Cardiac fibroblast (primary cell): ENCODE measurements around the gene RCOR3.

Experiments
- DNase-seq, 2 donors: peaks; one replicate each; pipeline versions ENCODE4 v3.0.0 to v3.0.0-alpha.2; 2010; ENCODE audit warnings: low read depth in 2 of 2
- H3K4me3 ChIP-seq, 2 donors: replicated peaks in 1 of 2; 1 replicate in 1 of 2; 2 replicates in 1 of 2; pipeline ENCODE4 v1.5.1; 2011; ENCODE audit warnings: low read depth in 2 of 2, low read length in 2 of 2, mild to moderate bottlenecking in 2 of 2, moderate library complexity in 1 of 2
- CTCF ChIP-seq: IDR thresholded peaks from one replicate; pipeline ENCODE4 v1.5.1; 2011; ENCODE audit warnings: low read depth, mild to moderate bottlenecking, low read length, inconsistent platforms

RCOR3 gene

GRCh38 chr1:211352465-211352864, 93.3 kb downstream of the RCOR3 start:
- TF ChIP-seq CTCF = no peak
- no peak for DNase-seq
- no peak overlapping the region for H3K4me3 ChIP-seq

GRCh38 chr1:211352985-211353515, 93.9 kb downstream of the RCOR3 start:
- H3K4me3 ChIP-seq = no peak overlapping the region
- DNase-seq = peak; percentile 14 to 42
- peak; percentile 88 for TF ChIP-seq CTCF

DNA sequence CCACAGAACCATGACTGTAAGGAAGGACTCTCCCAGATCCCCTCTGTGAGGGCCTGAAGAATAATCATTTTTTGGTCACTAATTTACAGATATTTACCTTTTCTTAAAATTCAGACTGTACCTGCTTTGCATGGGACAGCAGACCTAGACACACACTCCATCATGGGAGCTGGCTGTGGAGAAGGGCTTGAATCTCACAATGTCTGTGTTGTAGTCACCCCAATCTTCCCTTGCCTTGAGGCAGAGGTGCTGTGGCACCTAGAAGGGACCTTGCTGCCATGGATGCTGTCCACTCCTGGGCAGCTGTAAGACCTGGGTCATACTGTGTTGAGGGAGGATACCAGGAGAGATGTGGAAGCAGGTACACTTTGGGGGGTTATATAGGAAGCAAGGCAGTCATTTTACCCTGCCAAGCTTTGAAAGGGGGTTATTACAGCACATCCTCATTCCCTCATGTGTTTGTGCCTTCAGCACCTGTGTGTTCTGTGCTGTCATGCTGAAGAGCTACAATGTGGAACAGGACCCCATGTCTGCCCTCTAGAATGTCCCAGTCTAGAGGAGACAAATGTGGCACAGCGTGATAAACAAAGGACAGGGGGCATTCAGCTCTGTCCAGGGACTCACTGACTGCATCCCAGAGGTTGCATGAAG, 94.5 kb downstream of the RCOR3 start:
- no peak for DNase-seq
- no peak overlapping the region for H3K4me3 ChIP-seq
- TF ChIP-seq CTCF = no peak

DNA sequence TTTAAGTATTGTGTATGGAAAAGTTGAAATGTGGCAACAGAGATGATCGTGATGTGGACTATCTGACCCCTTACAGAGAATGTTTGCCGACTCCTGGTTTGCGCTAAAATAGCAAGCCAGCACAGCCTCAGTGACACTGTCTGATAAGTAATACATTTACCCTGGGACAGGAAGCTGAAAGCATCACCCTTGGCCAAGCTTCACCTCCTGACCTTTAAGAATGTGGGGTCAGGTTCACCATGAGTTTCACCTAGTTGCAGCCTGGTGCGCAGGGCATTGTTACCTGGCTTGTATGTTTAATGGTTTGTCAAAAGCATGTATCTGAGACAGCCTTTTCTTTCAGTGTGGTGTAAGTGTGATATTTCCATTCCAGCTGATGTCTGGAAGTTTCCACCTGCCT, 96.7 kb downstream of the RCOR3 start:
- H3K4me3 ChIP-seq = no peak overlapping the region
- no peak for TF ChIP-seq CTCF
- no peak for DNase-seq

- TF ChIP-seq CTCF = no peak
- no peak overlapping the region for H3K4me3 ChIP-seq
- peak; percentile 56 to 61 for DNase-seq
Measured at GRCh38 chr1:211356723-211357407, 97.7 kb downstream of the RCOR3 start.

DNA sequence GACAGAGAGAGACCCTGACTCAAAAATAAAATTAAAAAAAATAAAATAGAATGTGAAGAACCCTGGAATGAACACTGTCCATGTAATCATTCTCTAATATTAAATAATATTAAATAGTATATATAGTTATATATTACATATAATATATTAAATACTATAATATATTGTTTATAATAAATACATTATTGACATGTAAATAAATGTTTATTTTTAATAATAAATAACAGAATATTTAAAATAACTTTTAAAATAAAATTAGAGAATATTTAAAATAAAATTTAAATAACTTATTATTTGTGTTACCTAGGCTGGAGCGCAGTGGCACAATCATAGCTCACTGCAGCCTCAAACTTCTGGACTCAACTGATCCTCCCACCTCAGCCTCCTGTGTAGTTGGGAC, 99.5 kb downstream of the RCOR3 start:
- TF ChIP-seq CTCF = no peak
- H3K4me3 ChIP-seq = no peak overlapping the region
- DNase-seq = no peak

DNA sequence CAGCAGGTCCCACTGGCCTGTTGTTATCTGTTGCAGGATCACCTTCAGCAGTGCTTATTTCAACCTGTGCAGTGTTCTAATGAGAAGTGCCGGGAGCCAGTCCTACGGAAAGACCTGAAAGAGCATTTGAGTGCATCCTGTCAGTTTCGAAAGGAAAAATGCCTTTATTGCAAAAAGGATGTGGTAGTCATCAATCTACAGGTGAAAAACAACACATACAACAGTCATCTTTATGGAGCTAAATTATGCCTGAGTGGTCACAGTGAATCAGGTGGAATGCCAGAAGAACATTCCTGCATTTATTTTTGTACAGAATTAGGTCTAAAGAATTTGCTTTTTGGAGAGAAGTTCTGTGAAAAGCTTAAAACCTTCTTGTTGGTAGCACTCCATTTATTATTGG, 100.7 kb downstream of the RCOR3 start:
- no peak for TF ChIP-seq CTCF
- no peak for DNase-seq
- H3K4me3 ChIP-seq = no peak overlapping the region
